ENCODE measurements around the gene ROR2.

- no peak for TF ChIP-seq CTCF (IDR thresholded peaks at IDR 0.05)
- TF ChIP-seq EP300 (IDR thresholded peaks at IDR 0.05; ENCODE audit: low read depth), result no peak
- no peak for TF ChIP-seq POLR2A (IDR thresholded peaks at IDR 0.05)
Measured at GRCh38 chr9:91547081-91547480, 402.9 kb downstream of the ROR2 start.
